Kidney capillary endothelial cell (primary cell): ENCODE measurements around the gene TFB2M.
A peak's percentile ranks its signal among the peaks of the same experiment; 100 is the strongest.
"Not testable (repeated sequence)": the region's sequence is repeated elsewhere in the genome, so short reads cannot be mapped to it uniquely, and the experiment has no call there.

Experiments used
- DNase-seq: peaks from one replicate; pipeline ENCODE4 v3.0.0-alpha.2; 2018; ENCODE audit warnings: low spot score

The TFB2M gene

GRCh38 chr1:246583056-246583440 is 17.0 kb upstream of the TFB2M start:
- DNase-seq, result no peak

DNA sequence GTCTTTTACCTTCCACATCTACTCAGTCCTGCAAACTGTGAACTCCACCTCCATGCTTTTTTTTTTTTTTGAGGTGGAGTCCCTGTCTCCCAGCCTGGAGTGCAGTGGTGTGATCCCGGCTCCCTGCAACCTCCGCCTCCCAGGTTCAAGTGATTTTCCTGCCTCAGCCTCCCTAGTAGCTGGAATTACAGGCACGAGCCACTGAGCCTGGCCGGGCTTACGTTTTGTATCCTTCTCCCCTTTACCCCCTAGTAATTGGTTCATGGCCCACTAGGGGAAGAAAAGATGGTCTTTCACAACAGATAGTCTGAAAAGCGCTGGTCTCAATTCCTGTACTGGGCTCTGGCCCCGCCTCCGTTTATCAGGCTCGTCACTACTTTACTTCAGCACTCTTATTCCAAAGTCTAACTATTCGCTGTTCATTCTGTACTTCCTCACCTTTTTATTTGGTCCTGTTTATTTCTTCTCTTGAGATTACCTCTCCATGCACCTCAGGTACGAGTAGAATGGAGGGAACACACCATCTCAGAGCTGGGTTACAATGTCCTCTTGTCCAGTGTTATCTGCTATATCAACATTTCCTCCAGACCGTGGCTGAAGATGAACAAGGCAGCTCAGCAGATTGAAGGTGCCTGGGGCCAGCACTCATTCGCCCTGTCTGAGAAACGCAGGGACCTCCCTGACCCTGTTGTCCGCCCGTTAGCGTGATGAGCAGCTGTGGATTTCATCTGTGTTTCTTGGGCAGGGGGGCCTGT is 16.4 kb upstream of the TFB2M start:
- no peak for DNase-seq

GRCh38 chr1:246580497-246581370 is 14.7 kb upstream of the TFB2M start:
- no peak for DNase-seq

DNA sequence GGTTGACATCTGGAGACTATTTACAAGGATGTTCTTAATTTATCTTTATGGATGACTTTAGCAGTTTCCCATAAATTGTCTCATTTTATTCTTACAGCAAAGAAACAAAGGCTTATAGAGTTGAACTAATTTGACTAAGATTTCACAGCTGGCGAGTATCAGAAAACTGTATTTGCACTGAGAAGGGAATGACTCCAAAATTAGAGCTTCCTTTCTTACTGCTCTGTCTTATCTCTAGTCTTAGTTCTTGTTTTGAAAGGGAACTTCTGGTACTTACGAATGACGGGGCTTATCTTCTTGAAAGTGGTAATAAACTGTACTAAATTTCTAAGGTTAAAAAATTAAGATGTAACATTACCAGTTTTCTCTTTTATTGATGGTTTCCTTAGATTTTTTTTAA is 13.8 kb upstream of the TFB2M start:
- no peak for DNase-seq

DNA sequence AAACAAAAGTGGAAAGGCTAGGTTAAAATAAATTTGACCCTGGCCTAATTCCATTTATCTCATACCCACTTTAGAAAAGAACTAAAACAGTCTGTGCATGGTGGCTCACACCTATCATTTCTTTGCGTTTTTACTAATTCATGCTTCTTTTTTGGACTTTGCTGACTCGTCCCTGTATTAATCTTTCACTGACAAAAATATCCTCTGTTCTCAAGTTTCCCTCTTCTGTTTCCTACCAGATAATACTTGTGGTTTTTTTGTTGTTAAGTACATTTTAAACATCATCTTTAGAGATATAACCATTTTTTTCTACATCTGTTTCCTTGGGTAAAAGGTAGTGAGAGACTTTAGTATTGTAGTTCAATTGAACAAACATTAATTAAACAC is 11.7 kb upstream of the TFB2M start:
- DNase-seq, result no peak

DNA sequence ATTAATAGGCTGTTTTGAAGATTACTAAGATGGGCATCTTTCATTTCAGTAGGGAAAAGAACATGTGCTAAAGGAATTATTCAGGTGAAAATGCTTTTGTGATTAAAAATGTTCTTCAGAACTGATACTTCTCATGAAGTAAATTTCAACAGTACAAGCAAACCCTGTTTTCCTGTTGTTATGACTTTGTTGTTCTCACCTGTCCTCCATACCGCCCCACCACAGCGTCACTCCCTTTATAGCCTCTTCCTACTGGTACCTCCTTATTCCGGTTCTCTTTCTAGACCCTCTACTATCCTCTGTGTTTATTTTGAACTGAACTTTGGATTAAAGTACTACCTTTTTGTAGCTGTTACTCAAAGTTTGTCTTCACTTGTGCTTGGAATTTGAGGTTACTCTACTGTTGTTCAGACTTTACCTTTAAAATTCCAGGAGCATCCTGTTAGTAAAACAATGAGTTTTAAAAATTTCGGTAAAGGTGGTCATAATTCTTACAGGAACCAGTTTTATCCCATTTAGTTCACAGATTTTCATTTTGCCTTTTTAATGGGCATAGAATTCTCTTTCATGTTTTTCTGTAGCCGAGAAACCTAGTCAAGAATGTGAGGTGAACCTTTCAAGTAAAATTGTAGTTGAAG is 11.1 kb upstream of the TFB2M start:
- DNase-seq, result no peak

DNA sequence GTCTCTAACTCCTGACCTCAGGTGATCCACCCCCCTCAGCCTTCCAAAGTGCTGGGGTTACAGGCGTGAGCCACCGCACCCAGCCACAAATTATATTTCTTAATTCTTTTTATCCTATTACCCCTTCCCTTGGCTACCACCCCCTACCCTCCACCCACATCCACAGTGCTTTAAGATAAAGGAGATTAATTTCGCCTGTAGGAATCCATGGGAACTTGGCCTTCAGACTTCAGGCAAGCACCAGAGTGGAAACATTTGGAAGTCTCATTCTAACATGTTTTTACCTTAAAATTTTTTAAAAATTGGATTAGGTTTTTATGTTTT is 10.6 kb upstream of the TFB2M start:
- no peak for DNase-seq

- no peak for DNase-seq
Measured at GRCh38 chr1:246573491-246573890, 7.4 kb upstream of the TFB2M start.

- DNase-seq, result no peak
Measured at GRCh38 chr1:246572785-246573184, 6.7 kb upstream of the TFB2M start.

GRCh38 chr1:246571953-246572352 is 5.9 kb upstream of the TFB2M start:
- no peak for DNase-seq

DNA sequence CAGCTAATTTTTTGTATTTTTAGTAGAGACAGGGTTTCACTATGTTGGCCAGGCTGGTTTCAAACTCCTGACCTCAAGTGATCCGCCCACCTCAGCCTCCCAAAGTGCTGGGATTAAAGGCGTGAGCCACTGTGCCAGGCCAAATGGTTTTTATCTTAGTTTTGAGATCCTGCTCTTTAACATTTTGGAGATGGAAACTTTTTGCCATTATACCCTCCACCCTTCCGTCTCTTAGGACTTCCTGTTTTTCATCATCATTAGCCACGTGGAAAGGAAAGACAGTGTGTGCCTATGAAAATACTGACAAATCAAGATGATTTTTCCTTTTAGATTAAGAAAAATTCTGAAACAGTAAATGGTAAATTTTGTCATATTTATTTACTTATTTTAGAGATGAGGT is 5.2 kb upstream of the TFB2M start:
- DNase-seq, result peak; percentile 37

- DNase-seq, result peak; percentile 94
Measured at GRCh38 chr1:246569248-246570238, 3.5 kb upstream of the TFB2M start.

DNA sequence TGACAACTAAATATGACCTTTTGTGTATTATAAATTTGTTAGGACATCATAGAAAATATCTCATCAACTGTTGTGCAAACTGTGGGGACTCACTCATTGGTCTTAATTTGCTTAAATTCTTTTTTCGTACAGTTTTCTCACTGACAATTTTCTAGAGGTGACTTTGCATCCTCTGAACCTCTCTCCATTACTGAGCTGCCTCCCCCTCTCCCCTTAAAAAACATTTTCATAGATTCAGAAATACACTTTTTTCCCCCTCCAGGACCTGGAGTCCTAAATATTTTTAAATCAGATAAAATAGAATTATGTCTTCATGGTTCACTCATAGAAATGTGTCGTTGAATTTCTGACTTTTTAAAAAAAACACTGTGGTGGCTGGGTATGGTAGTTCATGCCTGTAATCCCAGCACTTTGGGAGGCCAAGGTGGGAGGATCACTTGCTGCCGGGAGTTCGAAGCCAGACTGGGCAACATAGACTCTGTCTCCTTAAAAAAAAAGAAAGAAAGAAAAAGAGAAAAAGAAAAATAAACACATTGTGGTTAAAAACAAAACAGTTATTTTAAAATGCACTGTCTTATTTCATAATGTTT is 1.7 kb upstream of the TFB2M start:
- no peak for DNase-seq

- DNase-seq, result peak; percentile 49
Measured at GRCh38 chr1:246566813-246567645, 968 bp upstream of the TFB2M start.

DNA sequence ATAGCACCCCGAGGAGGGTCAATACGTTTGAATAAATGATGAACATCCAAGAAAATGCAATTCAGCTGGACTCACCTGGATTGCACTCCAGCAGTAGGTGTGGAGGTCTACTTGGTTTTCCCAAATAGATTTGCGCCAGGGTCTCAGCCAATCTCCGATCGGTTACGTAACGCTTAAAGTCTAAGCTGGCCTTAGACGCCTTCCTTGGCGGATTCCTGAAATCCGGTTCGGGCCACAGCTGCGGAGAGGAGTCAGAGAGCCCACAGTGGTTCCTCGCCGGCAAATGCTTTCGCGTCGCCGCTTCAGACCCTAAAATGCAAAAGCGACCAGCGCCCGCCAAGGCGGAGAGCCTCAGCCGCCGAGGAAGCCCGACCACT is 322 bp downstream of the TFB2M start:
- peak; percentile 50 for DNase-seq

GRCh38 chr1:246564839-246565750 is 966 bp downstream of the TFB2M start:
- DNase-seq, result no peak

DNA sequence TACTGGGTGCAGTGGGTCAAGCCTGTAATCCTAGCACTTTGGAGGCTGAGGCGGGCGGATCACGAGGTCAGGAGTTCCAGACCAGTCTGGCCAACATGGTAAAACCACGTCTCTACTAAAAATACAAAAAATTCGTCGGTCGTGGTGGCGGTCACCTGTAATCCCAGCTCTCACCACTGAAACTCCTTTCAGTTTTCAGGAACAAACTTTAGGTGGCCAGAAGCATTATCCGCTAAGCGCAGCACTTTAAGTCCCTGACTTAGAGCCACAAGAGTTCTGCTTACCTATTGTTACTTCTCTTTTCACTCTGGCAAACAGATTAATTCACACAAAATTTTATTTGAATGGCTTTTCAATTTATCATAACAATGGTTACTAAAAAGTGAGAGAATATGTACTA is 5.2 kb downstream of the TFB2M start:
- DNase-seq, result not testable (repeated sequence)

DNA sequence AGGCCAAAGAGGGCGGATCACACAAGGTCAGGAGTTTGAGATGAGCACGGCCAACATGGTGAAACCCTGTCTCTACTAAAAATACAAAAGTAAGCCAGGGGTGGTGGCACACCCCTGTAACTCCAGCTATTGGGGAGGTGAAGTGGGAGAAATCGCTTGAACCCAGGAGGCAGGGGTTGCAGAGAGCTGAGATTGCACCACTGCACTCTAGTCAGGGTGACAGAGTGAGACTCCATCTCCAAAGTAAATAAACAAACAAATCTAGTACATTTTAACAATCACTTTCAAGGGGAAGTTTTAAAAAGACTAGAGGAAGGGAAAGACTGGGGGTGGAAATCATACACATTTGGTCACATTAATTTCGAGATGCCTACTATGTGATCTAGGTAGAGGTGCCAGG is 6.8 kb downstream of the TFB2M start:
- no peak for DNase-seq

DNA sequence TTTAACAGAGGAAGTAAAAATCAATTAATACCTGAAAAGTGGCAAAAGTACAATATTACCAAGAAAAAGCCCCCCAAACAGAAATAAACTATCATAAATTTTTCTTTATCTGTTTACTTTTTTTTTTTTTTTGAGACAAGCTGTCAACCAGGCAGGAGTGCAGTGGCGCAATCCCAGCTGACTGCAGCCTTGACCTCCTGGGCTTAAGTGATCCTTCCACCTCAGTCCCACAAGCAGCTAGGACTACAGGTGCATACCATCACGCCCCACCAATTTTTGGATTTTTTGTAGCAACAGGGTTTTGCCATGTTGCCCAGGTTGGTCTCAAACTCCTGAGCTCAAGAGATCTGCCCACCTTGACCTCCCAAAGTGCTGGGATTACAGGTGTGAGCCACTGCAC is 8.0 kb downstream of the TFB2M start:
- DNase-seq, result no peak

GRCh38 chr1:246554201-246554600 is 11.9 kb downstream of the TFB2M start:
- no peak for DNase-seq
